ENCODE results near the gene LAMA2. TPM values are rescaled to one million over a fixed set of nuclear protein-coding genes. Genes with fewer than 3 reads are reported as not detected.
A peak's percentile ranks its signal among the peaks of the same experiment; 100 is the strongest.

The LAMA2 gene
- total RNA-seq, 2 donors from 2014 or later = 111 to 217 TPM

DNA sequence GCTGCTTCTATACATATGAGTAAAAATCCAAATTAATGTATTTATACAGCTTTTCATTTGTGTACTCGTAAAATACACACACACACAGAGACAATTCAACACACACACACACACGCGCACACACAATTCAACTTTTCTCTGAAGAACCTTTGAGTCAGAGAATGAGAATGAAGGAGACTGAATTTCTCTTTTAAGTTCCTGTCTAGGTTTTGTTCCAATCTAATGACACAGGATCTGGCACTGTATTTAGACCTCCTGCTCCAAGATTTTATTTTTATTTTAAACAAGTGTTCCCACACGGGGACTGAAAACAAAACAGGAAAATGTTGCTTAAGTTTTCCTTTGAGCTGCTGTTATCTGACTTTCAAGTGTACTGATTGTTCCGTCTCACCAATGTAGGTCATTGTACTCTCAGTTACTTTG is 250.8 kb downstream of the LAMA2 start:
- Histone ChIP-seq H3K4me3 (peak overlapping the region; percentile 23), H3K4me1 (ENCODE audit: control insufficient read depth in 1 of 2, low read depth in 2 of 2) (peaks cover 8 to 79% of the 10 kb centered on the region in 2 donors), H3K27me3 (replicated peaks; ENCODE audit: insufficient read depth) (no peaks in the 10 kb centered on the region), H3K9me3 (no peaks in the 10 kb centered on the region), H3K27ac (peak overlapping the region; percentile 71 to 72), H3K36me3 (no peaks in the 10 kb centered on the region)
- no peak for TF ChIP-seq CTCF (IDR thresholded peaks at IDR 0.05)
- peak; percentile 31 for ATAC-seq (ENCODE audit: insufficient number of reproducible peaks, low FRiP score, low read depth)
- no peak for DNase-seq (ENCODE audit: low spot score)

- H3K9me3 ChIP-seq = no peaks in the 10 kb centered on the region
Measured at GRCh38 chr6:129134535-129134934, 251.6 kb downstream of the LAMA2 start.

DNA sequence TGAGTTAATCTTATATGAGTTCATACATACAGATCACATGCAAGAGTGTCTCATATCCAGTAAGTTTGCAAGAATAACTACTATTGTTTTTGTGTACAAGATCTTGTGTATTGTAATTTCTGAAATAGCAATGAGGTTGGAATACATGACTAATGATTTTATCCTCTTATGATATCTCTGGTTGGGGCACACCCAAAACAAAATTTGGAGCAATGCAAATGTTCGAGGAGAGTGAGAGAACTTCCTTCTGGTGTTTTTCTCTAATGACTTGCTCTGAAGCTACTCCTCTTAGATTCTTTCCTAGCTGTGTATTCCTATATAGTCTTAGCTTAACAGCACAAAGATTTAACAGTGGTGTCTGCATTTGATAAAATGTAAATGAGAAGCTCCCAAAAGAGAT is 252.5 kb downstream of the LAMA2 start:
- H3K9me3 ChIP-seq = no peaks in the 10 kb centered on the region
- peak overlapping the region in 1 of 2 donors; percentile 72 for H3K27ac ChIP-seq
- TF ChIP-seq CTCF (IDR thresholded peaks at IDR 0.05) = no peak
- no peaks in the 10 kb centered on the region for H3K36me3 ChIP-seq
- DNase-seq (ENCODE audit: low spot score) (no peak), ATAC-seq (ENCODE audit: insufficient number of reproducible peaks, low FRiP score, low read depth) (no peak)
- H3K4me3 ChIP-seq = no peak overlapping the region
- no peaks in the 10 kb centered on the region for H3K27me3 ChIP-seq (replicated peaks; ENCODE audit: insufficient read depth)
- H3K4me1 ChIP-seq (ENCODE audit: control insufficient read depth in 1 of 2, low read depth in 2 of 2) = peaks cover 5 to 89% of the 10 kb centered on the region in 2 donors

More at GRCh38 chr6:129134535-129134934, 251.6 kb downstream of the LAMA2 start:
- peak overlapping the region; percentile 71 to 72 for H3K27ac ChIP-seq
- H3K4me1 ChIP-seq (ENCODE audit: control insufficient read depth in 1 of 2, low read depth in 2 of 2) = peaks cover 8 to 87% of the 10 kb centered on the region in 2 donors
- H3K4me3 ChIP-seq = no peak overlapping the region
- no peaks in the 10 kb centered on the region for H3K36me3 ChIP-seq
- TF ChIP-seq CTCF (IDR thresholded peaks at IDR 0.05) = no peak
- no peaks in the 10 kb centered on the region for H3K27me3 ChIP-seq (replicated peaks; ENCODE audit: insufficient read depth)
- DNase-seq (ENCODE audit: low spot score) (no peak), ATAC-seq (ENCODE audit: insufficient number of reproducible peaks, low FRiP score, low read depth) (no peak)

GRCh38 chr6:129136751-129137150 is 253.8 kb downstream of the LAMA2 start:
- H3K27ac ChIP-seq = no peak overlapping the region
- H3K36me3 ChIP-seq = no peaks in the 10 kb centered on the region
- no peak for TF ChIP-seq CTCF (IDR thresholded peaks at IDR 0.05)
- no peaks in the 10 kb centered on the region for H3K27me3 ChIP-seq (replicated peaks; ENCODE audit: insufficient read depth)
- H3K4me3 ChIP-seq = no peak overlapping the region
- no peaks in the 10 kb centered on the region for H3K9me3 ChIP-seq
- H3K4me1 ChIP-seq (ENCODE audit: control insufficient read depth in 1 of 2, low read depth in 2 of 2) = peaks cover 5 to 88% of the 10 kb centered on the region in 2 donors
- DNase-seq (ENCODE audit: low spot score) (no peak), ATAC-seq (ENCODE audit: insufficient number of reproducible peaks, low FRiP score, low read depth) (no peak)

GRCh38 chr6:129138739-129139405 is 255.9 kb downstream of the LAMA2 start:
- DNase-seq (ENCODE audit: low spot score) (no peak), ATAC-seq (ENCODE audit: insufficient number of reproducible peaks, low FRiP score, low read depth) (no peak)
- Histone ChIP-seq H3K4me3 (no peak overlapping the region), H3K36me3 (no peaks in the 10 kb centered on the region), H3K27ac (peak overlapping the region; percentile 35 to 38), H3K9me3 (no peaks in the 10 kb centered on the region), H3K27me3 (replicated peaks; ENCODE audit: insufficient read depth) (no peaks in the 10 kb centered on the region), H3K4me1 (ENCODE audit: control insufficient read depth in 1 of 2, low read depth in 2 of 2) (peaks cover 5 to 68% of the 10 kb centered on the region in 2 donors)
- TF ChIP-seq CTCF (IDR thresholded peaks at IDR 0.05) = no peak
